ENCODE results near the gene VOPP1. TPM values are rescaled to one million over a fixed set of nuclear protein-coding genes. Genes with fewer than 3 reads are reported as not detected.
A peak's percentile ranks its signal among the peaks of the same experiment; 100 is the strongest.

Gene VOPP1
- total and polyA plus RNA-seq, 5 donors from 2014 or later = 40.3 to 128 (median 60.9) TPM

GRCh38 chr7:55432506-55432905 is 139.8 kb downstream of the VOPP1 start:
- peaks cover 2% of the 10 kb centered on the region for H3K36me3 Mint-ChIP-seq
- DNase-seq = no peak
- H3K4me1 ChIP-seq (ENCODE audit: control insufficient read depth, insufficient read depth, low read length, poor library complexity, severe bottlenecking) = peaks cover 12% of the 10 kb centered on the region
- H3K36me3 ChIP-seq (ENCODE audit: control insufficient read depth, insufficient read depth, low read length) = no peaks in the 10 kb centered on the region
- H3K4me3 Mint-ChIP-seq = no peak overlapping the region
- ATAC-seq (ENCODE audit: low read depth in 2 of 2) = no peak
- H3K27ac ChIP-seq (ENCODE audit: insufficient read depth, low read length, poor library complexity, severe bottlenecking) = no peak overlapping the region
- peaks cover 7 to 36% (median 13%) of the 10 kb centered on the region in 4 donors for H3K4me1 Mint-ChIP-seq
- no peak overlapping the region for H3K4me3 ChIP-seq (ENCODE audit: low read depth, low read length)
- no peaks in the 10 kb centered on the region for H3K9me3 Mint-ChIP-seq
- peak overlapping the region in 2 of 3 donors; percentile 3 to 67 for H3K27ac Mint-ChIP-seq
- no peaks in the 10 kb centered on the region for H3K27me3 ChIP-seq (ENCODE audit: control insufficient read depth, insufficient read depth, low read length)
- no peaks in the 10 kb centered on the region for H3K27me3 Mint-ChIP-seq
- no peaks in the 10 kb centered on the region for H3K9me3 ChIP-seq (ENCODE audit: control insufficient read depth in 2 of 2, low read length in 2 of 2)

- Mint-ChIP-seq H3K4me1 (peaks cover 7 to 30% (median 12%) of the 10 kb centered on the region in 4 donors), H3K9me3 (no peaks in the 10 kb centered on the region), H3K27ac (no peak overlapping the region)
These were observed 140.4 kb downstream of the VOPP1 start for GRCh38 chr7:55431898-55432297.

GRCh38 chr7:55429835-55430499 is 142.3 kb downstream of the VOPP1 start:
- Mint-ChIP-seq H3K27me3 (no peaks in the 10 kb centered on the region), H3K27ac (peak overlapping the region in 1 of 3 donors; percentile 59), H3K36me3 (peaks cover 19% of the 10 kb centered on the region), H3K9me3 (no peaks in the 10 kb centered on the region), H3K4me3 (no peak overlapping the region), H3K4me1 (peaks cover 4 to 13% (median 7%) of the 10 kb centered on the region in 4 donors)
- H3K4me1 ChIP-seq (ENCODE audit: control insufficient read depth, insufficient read depth, low read length, poor library complexity, severe bottlenecking) = peaks cover 3% of the 10 kb centered on the region
- H3K27ac ChIP-seq (ENCODE audit: insufficient read depth, low read length, poor library complexity, severe bottlenecking) = no peak overlapping the region
- H3K9me3 ChIP-seq (ENCODE audit: control insufficient read depth in 2 of 2, low read length in 2 of 2) = no peaks in the 10 kb centered on the region
- DNase-seq (no peak), ATAC-seq (ENCODE audit: low read depth in 2 of 2) (no peak)
- peaks cover 8% of the 10 kb centered on the region for H3K36me3 ChIP-seq (ENCODE audit: control insufficient read depth, insufficient read depth, low read length)
- H3K4me3 ChIP-seq (ENCODE audit: low read depth, low read length) = no peak overlapping the region
- no peaks in the 10 kb centered on the region for H3K27me3 ChIP-seq (ENCODE audit: control insufficient read depth, insufficient read depth, low read length)

More at GRCh38 chr7:55431898-55432297, 140.4 kb downstream of the VOPP1 start:
- Histone ChIP-seq H3K27ac (ENCODE audit: insufficient read depth, low read length, poor library complexity, severe bottlenecking) (no peak overlapping the region), H3K4me3 (ENCODE audit: low read depth, low read length) (no peak overlapping the region), H3K4me1 (ENCODE audit: control insufficient read depth, insufficient read depth, low read length, poor library complexity, severe bottlenecking) (peaks cover 12% of the 10 kb centered on the region), H3K27me3 (ENCODE audit: control insufficient read depth, insufficient read depth, low read length) (no peaks in the 10 kb centered on the region), H3K9me3 (ENCODE audit: control insufficient read depth in 2 of 2, low read length in 2 of 2) (no peaks in the 10 kb centered on the region), H3K36me3 (ENCODE audit: control insufficient read depth, insufficient read depth, low read length) (no peaks in the 10 kb centered on the region)
- H3K36me3 Mint-ChIP-seq = peaks cover 3% of the 10 kb centered on the region
- DNase-seq (no peak), ATAC-seq (ENCODE audit: low read depth in 2 of 2) (no peak)
- H3K27me3 Mint-ChIP-seq = no peaks in the 10 kb centered on the region
- no peak overlapping the region for H3K4me3 Mint-ChIP-seq

GRCh38 chr7:55427800-55428199 is 144.5 kb downstream of the VOPP1 start:
- peaks cover 0 to under 1% (median under 1%) of the 10 kb centered on the region in 4 donors for H3K4me1 Mint-ChIP-seq
- Histone ChIP-seq H3K4me1 (ENCODE audit: control insufficient read depth, insufficient read depth, low read length, poor library complexity, severe bottlenecking) (no peaks in the 10 kb centered on the region), H3K27me3 (ENCODE audit: control insufficient read depth, insufficient read depth, low read length) (no peaks in the 10 kb centered on the region), H3K27ac (ENCODE audit: insufficient read depth, low read length, poor library complexity, severe bottlenecking) (no peak overlapping the region), H3K4me3 (ENCODE audit: low read depth, low read length) (no peak overlapping the region), H3K9me3 (ENCODE audit: control insufficient read depth in 2 of 2, low read length in 2 of 2) (no peaks in the 10 kb centered on the region), H3K36me3 (ENCODE audit: control insufficient read depth, insufficient read depth, low read length) (peaks cover 8% of the 10 kb centered on the region)
- H3K27ac Mint-ChIP-seq = peak overlapping the region in 1 of 3 donors; percentile 52
- DNase-seq (no peak), ATAC-seq (ENCODE audit: low read depth in 2 of 2) (no peak)
- H3K4me3 Mint-ChIP-seq = no peak overlapping the region
- H3K36me3 Mint-ChIP-seq = peaks cover 21% of the 10 kb centered on the region
- H3K27me3 Mint-ChIP-seq = no peaks in the 10 kb centered on the region
- H3K9me3 Mint-ChIP-seq = no peaks in the 10 kb centered on the region

- Mint-ChIP-seq H3K4me3 (no peak overlapping the region), H3K9me3 (no peaks in the 10 kb centered on the region), H3K4me1 (no peaks in the 10 kb centered on the region), H3K36me3 (peaks cover 21% of the 10 kb centered on the region), H3K27me3 (no peaks in the 10 kb centered on the region), H3K27ac (peak overlapping the region in 1 of 3 donors; percentile 66)
- H3K27me3 ChIP-seq (ENCODE audit: control insufficient read depth, insufficient read depth, low read length) = no peaks in the 10 kb centered on the region
- peaks cover 8% of the 10 kb centered on the region for H3K36me3 ChIP-seq (ENCODE audit: control insufficient read depth, insufficient read depth, low read length)
- no peaks in the 10 kb centered on the region for H3K9me3 ChIP-seq (ENCODE audit: control insufficient read depth in 2 of 2, low read length in 2 of 2)
- H3K4me3 ChIP-seq (ENCODE audit: low read depth, low read length) = no peak overlapping the region
- no peak for DNase-seq
- H3K4me1 ChIP-seq (ENCODE audit: control insufficient read depth, insufficient read depth, low read length, poor library complexity, severe bottlenecking) = no peaks in the 10 kb centered on the region
- no peak overlapping the region for H3K27ac ChIP-seq (ENCODE audit: insufficient read depth, low read length, poor library complexity, severe bottlenecking)
- ATAC-seq (ENCODE audit: low read depth in 2 of 2) = no peak
These were observed 145.0 kb downstream of the VOPP1 start for GRCh38 chr7:55427342-55427741.

- no peak overlapping the region for H3K4me3 Mint-ChIP-seq
- H3K4me1 Mint-ChIP-seq = no peaks in the 10 kb centered on the region
These were observed 145.6 kb downstream of the VOPP1 start for GRCh38 chr7:55426676-55427075.

GRCh38 chr7:55425141-55425752 is 147.1 kb downstream of the VOPP1 start:
- Mint-ChIP-seq H3K9me3 (no peaks in the 10 kb centered on the region), H3K27ac (peak overlapping the region in 1 of 3 donors; percentile 23)
- H3K27ac ChIP-seq (ENCODE audit: insufficient read depth, low read length, poor library complexity, severe bottlenecking) = no peak overlapping the region

More at GRCh38 chr7:55426676-55427075, 145.6 kb downstream of the VOPP1 start:
- Histone ChIP-seq H3K9me3 (ENCODE audit: control insufficient read depth in 2 of 2, low read length in 2 of 2) (no peaks in the 10 kb centered on the region), H3K27me3 (ENCODE audit: control insufficient read depth, insufficient read depth, low read length) (no peaks in the 10 kb centered on the region), H3K4me3 (ENCODE audit: low read depth, low read length) (no peak overlapping the region), H3K36me3 (ENCODE audit: control insufficient read depth, insufficient read depth, low read length) (peaks cover 8% of the 10 kb centered on the region), H3K27ac (ENCODE audit: insufficient read depth, low read length, poor library complexity, severe bottlenecking) (no peak overlapping the region), H3K4me1 (ENCODE audit: control insufficient read depth, insufficient read depth, low read length, poor library complexity, severe bottlenecking) (no peaks in the 10 kb centered on the region)
- Mint-ChIP-seq H3K27me3 (no peaks in the 10 kb centered on the region), H3K9me3 (no peaks in the 10 kb centered on the region), H3K36me3 (peaks cover 21% of the 10 kb centered on the region), H3K27ac (peak overlapping the region; percentile 25 to 90 (median 56))
- ATAC-seq (ENCODE audit: low read depth in 2 of 2) = no peak
- no peak for DNase-seq

More at GRCh38 chr7:55425141-55425752, 147.1 kb downstream of the VOPP1 start:
- Histone ChIP-seq H3K4me1 (ENCODE audit: control insufficient read depth, insufficient read depth, low read length, poor library complexity, severe bottlenecking) (no peaks in the 10 kb centered on the region), H3K4me3 (ENCODE audit: low read depth, low read length) (no peak overlapping the region), H3K27me3 (ENCODE audit: control insufficient read depth, insufficient read depth, low read length) (no peaks in the 10 kb centered on the region), H3K36me3 (ENCODE audit: control insufficient read depth, insufficient read depth, low read length) (peaks cover 8% of the 10 kb centered on the region), H3K9me3 (ENCODE audit: control insufficient read depth in 2 of 2, low read length in 2 of 2) (no peaks in the 10 kb centered on the region)
- Mint-ChIP-seq H3K4me1 (peaks cover 0 to 6% (median 0%) of the 10 kb centered on the region in 4 donors), H3K36me3 (peaks cover 21% of the 10 kb centered on the region), H3K4me3 (no peak overlapping the region), H3K27me3 (no peaks in the 10 kb centered on the region)
- ATAC-seq (ENCODE audit: low read depth in 2 of 2) (no peak), DNase-seq (no peak)

Measured in CD4-positive, CD25-positive, alpha-beta regulatory T cell (primary cell).